ENCODE data around the gene SPOCK2. TPM values are rescaled to one million over a fixed set of nuclear protein-coding genes. Genes with fewer than 3 reads are reported as not detected.

SPOCK2 gene
- total RNA-seq, 4 donors from 2014 or later = 2.1 to 9.9 (median 5.0) TPM

DNA sequence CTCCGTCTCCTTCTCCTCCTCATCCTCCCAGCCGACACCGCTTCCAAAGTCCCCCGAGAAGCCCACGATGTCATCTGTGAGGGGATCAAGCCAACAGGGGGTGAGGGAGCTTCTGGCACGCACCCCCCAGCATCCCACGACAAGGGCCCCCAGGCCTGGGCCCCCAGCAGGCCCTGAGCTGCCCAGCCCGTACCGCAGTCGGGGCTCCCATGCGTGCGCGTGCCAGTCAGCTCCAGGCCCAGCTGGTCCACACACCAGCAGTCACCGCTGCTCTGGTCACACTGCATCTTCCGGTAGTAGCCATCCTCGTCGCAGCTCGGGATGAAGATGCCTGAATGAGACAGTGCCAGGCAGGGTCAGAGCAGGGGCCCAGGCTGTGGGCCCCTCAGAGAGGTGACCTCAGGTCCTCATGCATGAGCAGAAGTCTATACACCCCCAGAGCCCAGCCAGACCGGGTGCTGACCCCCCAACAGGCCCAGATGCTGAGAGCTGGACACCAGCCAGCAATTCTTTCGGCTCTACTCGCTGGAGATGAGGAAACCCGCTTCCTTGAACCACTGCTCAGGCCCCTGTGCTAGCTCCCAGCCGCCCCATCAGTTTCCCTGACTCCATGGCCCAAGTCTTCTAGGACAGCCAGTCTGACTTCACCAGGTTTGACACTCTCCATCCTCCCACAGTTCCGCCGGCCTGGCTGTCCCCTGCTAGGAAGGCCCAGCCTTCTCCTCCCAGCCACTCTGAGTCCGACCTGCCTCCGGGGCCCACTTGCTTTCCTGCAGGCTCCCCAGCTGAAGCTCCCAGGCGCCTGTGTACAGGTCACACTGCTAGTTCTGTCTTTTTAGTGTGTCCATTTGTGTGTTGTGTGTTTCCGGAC is 25.3 kb downstream of the SPOCK2 start:
- Histone ChIP-seq H3K9me3 (no peaks in the 10 kb centered on the region), H3K4me3 (no peak overlapping the region), H3K36me3 (peaks cover 0 to 8% (median 0%) of the 10 kb centered on the region in 3 donors), H3K27ac (no peak overlapping the region), H3K27me3 (no peaks in the 10 kb centered on the region), H3K4me1 (peaks cover 0 to 14% (median 0%) of the 10 kb centered on the region in 4 donors)
- 88% methylated on average over 29 of the region's 29 CpGs for WGBS, 2 donors
- TF ChIP-seq EP300 (IDR thresholded peaks at IDR 0.05) = no peak
- TF ChIP-seq CTCF (IDR thresholded peaks at IDR 0.05) = no peak
- no peak for TF ChIP-seq POLR2A (IDR thresholded peaks at IDR 0.05)
- DNase-seq (ENCODE audit: low spot score in 2 of 2) = no peak

- Histone ChIP-seq H3K27me3 (no peaks in the 10 kb centered on the region), H3K27ac (no peak overlapping the region), H3K36me3 (peaks cover 0 to 8% (median 0%) of the 10 kb centered on the region in 3 donors), H3K9me3 (no peaks in the 10 kb centered on the region), H3K4me3 (no peak overlapping the region), H3K4me1 (peaks cover 0 to 8% (median 0%) of the 10 kb centered on the region in 4 donors)
- no peak for TF ChIP-seq EP300 (IDR thresholded peaks at IDR 0.05)
- TF ChIP-seq CTCF (IDR thresholded peaks at IDR 0.05) = no peak
- TF ChIP-seq POLR2A (IDR thresholded peaks at IDR 0.05) = no peak
- no peak for DNase-seq (ENCODE audit: low spot score in 2 of 2)
- WGBS, 2 donors = 87 to 94% methylated on average over 10 of the region's 10 CpGs
These were observed 26.0 kb downstream of the SPOCK2 start for GRCh38 chr10:72062382-72062781.

GRCh38 chr10:72061930-72062329 is 26.4 kb downstream of the SPOCK2 start:
- no peak overlapping the region for H3K4me3 ChIP-seq
- no peaks in the 10 kb centered on the region for H3K9me3 ChIP-seq
- WGBS, 2 donors = 89 to 91% methylated on average over 9 of the region's 9 CpGs
- no peaks in the 10 kb centered on the region for H3K27me3 ChIP-seq
- peaks cover 0 to 8% (median 0%) of the 10 kb centered on the region in 3 donors for H3K36me3 ChIP-seq
- TF ChIP-seq POLR2A (IDR thresholded peaks at IDR 0.05) (no peak), EP300 (IDR thresholded peaks at IDR 0.05) (no peak)
- peaks cover 0 to 3% (median 0%) of the 10 kb centered on the region in 4 donors for H3K4me1 ChIP-seq
- no peak for DNase-seq (ENCODE audit: low spot score in 2 of 2)
- H3K27ac ChIP-seq = no peak overlapping the region

GRCh38 chr10:72061491-72061890 is 26.9 kb downstream of the SPOCK2 start:
- 79 to 82% methylated on average over 5 of the region's 5 CpGs for WGBS, 2 donors
- no peak overlapping the region for H3K4me3 ChIP-seq

More at GRCh38 chr10:72061491-72061890, 26.9 kb downstream of the SPOCK2 start:
- H3K36me3 ChIP-seq = peaks cover 0 to 8% (median 0%) of the 10 kb centered on the region in 3 donors
- no peak overlapping the region for H3K27ac ChIP-seq
- no peaks in the 10 kb centered on the region for H3K27me3 ChIP-seq
- no peaks in the 10 kb centered on the region for H3K9me3 ChIP-seq
- no peaks in the 10 kb centered on the region for H3K4me1 ChIP-seq
- no peak for TF ChIP-seq EP300 (IDR thresholded peaks at IDR 0.05)
- TF ChIP-seq CTCF (IDR thresholded peaks at IDR 0.05) = no peak
- no peak for TF ChIP-seq POLR2A (IDR thresholded peaks at IDR 0.05)
- DNase-seq (ENCODE audit: low spot score in 2 of 2) = no peak
